Immature natural killer cell (primary cell): ENCODE measurements around the gene CASQ1. TPM values are rescaled to one million over a fixed set of nuclear protein-coding genes. Genes with fewer than 3 reads are reported as not detected.

Experiments used
- DNase-seq, 3 donors: peaks; one replicate each; pipeline ENCODE4 v3.0.0; 2022; ENCODE audit warnings: mixed read lengths in 1 of 3
- H3K27ac Mint-ChIP-seq, 6 donors: one replicate each; pipeline ENCODE4 v1.8.0; 2020; ENCODE audit warnings: mixed read lengths in 6 of 6, mild to moderate bottlenecking in 5 of 6, inconsistent platforms in 4 of 6, moderate library complexity in 3 of 6
- H3K27me3 Mint-ChIP-seq, 3 donors: one replicate each; pipeline ENCODE4 v1.8.0; 2020 to 2021; ENCODE audit warnings: low read depth in 3 of 3, mild to moderate bottlenecking in 3 of 3, mixed read lengths in 3 of 3, moderate library complexity in 3 of 3, inconsistent platforms in 1 of 3
- H3K36me3 Mint-ChIP-seq, 3 donors: one replicate each; pipeline ENCODE4 v1.8.0; 2020; ENCODE audit warnings: mixed read lengths in 3 of 3, inconsistent platforms in 2 of 3, mild to moderate bottlenecking in 2 of 3
- H3K4me1 Mint-ChIP-seq, 2 donors: one replicate each; pipeline ENCODE4 v1.8.0; 2020; ENCODE audit warnings: inconsistent platforms in 2 of 2, mild to moderate bottlenecking in 2 of 2, mixed read lengths in 2 of 2, moderate library complexity in 1 of 2
- H3K4me3 Mint-ChIP-seq, 5 donors: one replicate each; pipeline ENCODE4 v1.8.0; 2020; ENCODE audit warnings: mild to moderate bottlenecking in 5 of 5, mixed read lengths in 5 of 5, inconsistent platforms in 3 of 5, moderate library complexity in 3 of 5
- H3K9me3 Mint-ChIP-seq, 6 donors: one replicate each; pipeline ENCODE4 v1.8.0; 2020; ENCODE audit warnings: mild to moderate bottlenecking in 6 of 6, mixed read lengths in 6 of 6, inconsistent platforms in 4 of 6, moderate library complexity in 3 of 6
- polyA plus RNA-seq, 3 donors: library from polyadenylated mRNA; unstranded; fragments of 300-500 nt; fragmentation: Illumina TruSeq; gene quantifications; one replicate each; pipeline ENCODE4 v1.2.3, GENCODE V29; 2021

The CASQ1 gene
- polyA plus RNA-seq, 3 donors from 2014 or later = not detected

- H3K9me3 Mint-ChIP-seq = no peaks in the 10 kb centered on the region
- peaks cover 0 to 3% (median 0%) of the 10 kb centered on the region in 3 donors for H3K27me3 Mint-ChIP-seq
- no peak for DNase-seq
- no peak overlapping the region for H3K27ac Mint-ChIP-seq
- H3K4me3 Mint-ChIP-seq = no peak overlapping the region
- peaks cover 24 to 47% (median 27%) of the 10 kb centered on the region in 3 donors for H3K36me3 Mint-ChIP-seq
- H3K4me1 Mint-ChIP-seq = peaks cover 0 to under 1% of the 10 kb centered on the region in 2 donors
These were observed 38.1 kb downstream of the CASQ1 start for GRCh38 chr1:160228431-160228830.

GRCh38 chr1:160232911-160233310, 42.5 kb downstream of the CASQ1 start:
- Mint-ChIP-seq H3K9me3 (no peaks in the 10 kb centered on the region), H3K36me3 (peaks cover 26 to 58% (median 34%) of the 10 kb centered on the region in 3 donors), H3K4me1 (peaks cover 1 to 6% of the 10 kb centered on the region in 2 donors), H3K4me3 (no peak overlapping the region), H3K27ac (peak overlapping the region in 2 of 6 donors; percentile 65 to 77), H3K27me3 (peaks cover 0 to 3% (median 0%) of the 10 kb centered on the region in 3 donors)
- DNase-seq = no peak

DNA sequence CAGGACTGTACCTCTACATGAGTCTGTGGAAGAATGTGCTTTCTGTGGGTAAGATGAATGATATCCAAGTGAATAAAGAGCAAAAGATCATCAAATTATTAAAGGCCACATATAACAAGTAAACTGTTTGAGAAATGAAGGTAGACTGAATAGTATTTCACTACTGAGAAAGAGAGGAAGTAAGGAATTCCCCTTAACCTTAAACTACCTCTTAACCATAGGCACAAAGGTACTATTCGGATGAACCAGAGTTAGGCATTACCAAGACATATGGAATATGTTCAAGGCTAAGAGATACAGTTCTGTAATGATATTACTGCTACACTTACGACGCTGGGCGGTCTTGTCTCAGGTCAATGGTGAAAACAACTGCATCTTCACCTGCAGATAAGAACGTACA, 46.4 kb downstream of the CASQ1 start:
- DNase-seq = no peak
- Mint-ChIP-seq H3K27me3 (no peaks in the 10 kb centered on the region), H3K9me3 (no peaks in the 10 kb centered on the region), H3K4me3 (no peak overlapping the region), H3K36me3 (peaks cover 16 to 60% (median 45%) of the 10 kb centered on the region in 3 donors), H3K27ac (no peak overlapping the region), H3K4me1 (peaks cover 1 to 6% of the 10 kb centered on the region in 2 donors)

DNA sequence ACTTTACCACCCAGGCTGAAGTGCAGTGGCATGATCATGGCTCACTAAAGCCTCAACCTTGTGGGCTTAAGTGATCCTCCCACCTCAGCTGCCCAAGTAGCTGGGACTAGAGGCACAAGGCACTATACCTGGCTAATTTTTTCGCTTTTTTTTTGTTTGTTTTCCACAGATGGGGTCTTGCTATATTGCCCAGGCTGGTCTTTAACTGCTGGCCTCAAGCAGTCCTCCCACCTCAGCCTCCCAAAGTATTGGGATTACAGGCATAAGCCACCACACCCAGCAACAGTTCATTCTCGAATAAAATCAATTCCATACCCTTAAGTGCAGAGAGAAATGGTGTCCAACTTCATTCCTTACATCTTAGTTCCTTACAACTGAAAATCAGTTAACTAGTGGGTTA, 47.2 kb downstream of the CASQ1 start:
- Mint-ChIP-seq H3K4me3 (no peak overlapping the region), H3K4me1 (peaks cover 1 to 8% of the 10 kb centered on the region in 2 donors), H3K27ac (peak overlapping the region in 1 of 6 donors; percentile 28), H3K9me3 (no peaks in the 10 kb centered on the region), H3K36me3 (peaks cover 16 to 64% (median 45%) of the 10 kb centered on the region in 3 donors), H3K27me3 (no peaks in the 10 kb centered on the region)
- DNase-seq = no peak

GRCh38 chr1:160238408-160238807, 48.0 kb downstream of the CASQ1 start:
- Mint-ChIP-seq H3K9me3 (no peaks in the 10 kb centered on the region), H3K27ac (no peak overlapping the region), H3K4me1 (peaks cover under 1 to 11% of the 10 kb centered on the region in 2 donors), H3K36me3 (peaks cover 16 to 63% (median 49%) of the 10 kb centered on the region in 3 donors), H3K4me3 (no peak overlapping the region), H3K27me3 (no peaks in the 10 kb centered on the region)
- DNase-seq = no peak

DNA sequence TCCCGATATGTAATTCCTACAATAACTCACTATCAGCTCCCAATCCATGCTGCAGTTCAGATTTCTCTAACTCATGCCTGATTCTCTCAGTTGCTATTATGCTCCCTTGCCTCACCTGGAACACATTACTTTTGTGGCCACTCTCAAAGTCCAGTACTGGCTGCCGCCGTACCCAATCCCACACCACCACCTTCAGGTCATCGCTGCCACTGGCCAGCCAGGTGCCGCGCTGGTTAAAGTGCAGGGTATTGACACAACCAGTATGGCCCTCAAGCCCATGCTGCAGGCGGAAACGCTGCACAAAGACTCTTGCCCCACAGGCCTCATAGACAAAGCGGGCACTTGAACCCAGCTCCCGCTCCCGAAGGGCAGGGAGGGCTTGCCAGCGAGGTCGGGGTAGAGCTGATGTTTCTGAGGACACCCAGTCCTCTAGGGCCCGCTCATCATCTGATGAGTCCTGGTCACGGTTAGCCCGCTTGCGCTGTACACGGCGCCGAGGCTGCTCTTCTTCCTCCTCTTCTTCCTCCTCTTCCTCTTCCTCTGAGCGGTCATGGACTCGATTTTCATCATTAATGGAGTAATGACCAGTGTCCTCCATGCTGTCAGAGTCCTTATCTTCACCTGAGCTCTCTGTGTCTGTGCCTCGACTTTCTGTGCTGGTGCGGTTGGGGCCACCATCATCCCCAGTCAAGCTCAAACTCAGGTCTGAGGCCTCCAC, 49.4 kb downstream of the CASQ1 start:
- H3K27me3 Mint-ChIP-seq = no peaks in the 10 kb centered on the region
- H3K9me3 Mint-ChIP-seq = no peaks in the 10 kb centered on the region
- H3K27ac Mint-ChIP-seq = peak overlapping the region in 1 of 6 donors; percentile 67
- H3K4me3 Mint-ChIP-seq = no peak overlapping the region
- H3K36me3 Mint-ChIP-seq = peaks cover 14 to 59% (median 49%) of the 10 kb centered on the region in 3 donors
- DNase-seq = no peak
- H3K4me1 Mint-ChIP-seq = peaks cover 1 to 6% of the 10 kb centered on the region in 2 donors

DNA sequence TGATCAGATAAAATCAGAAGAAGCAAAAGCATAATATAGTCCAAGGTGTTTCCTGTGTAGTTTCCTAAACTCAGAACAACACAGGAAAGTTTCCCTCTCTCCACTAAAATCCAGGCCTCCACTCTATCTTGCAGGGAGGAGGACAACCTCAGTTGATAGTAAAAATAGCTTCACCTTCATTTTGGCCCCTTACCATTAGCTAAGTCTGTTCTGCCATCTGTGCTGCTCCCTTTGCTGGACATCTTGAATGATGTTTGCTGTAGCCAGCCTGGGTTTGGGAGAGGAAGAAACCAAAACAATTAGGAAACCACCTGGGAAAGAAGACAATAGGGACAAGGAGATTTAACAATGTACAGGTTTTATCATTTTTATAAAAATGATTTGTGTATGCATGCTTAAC, 53.4 kb downstream of the CASQ1 start:
- DNase-seq = no peak
- Mint-ChIP-seq H3K27ac (peak overlapping the region in 3 of 6 donors; percentile 18 to 58 (median 21)), H3K27me3 (no peaks in the 10 kb centered on the region), H3K4me3 (no peak overlapping the region), H3K9me3 (no peaks in the 10 kb centered on the region), H3K4me1 (peaks cover 7 to 15% of the 10 kb centered on the region in 2 donors), H3K36me3 (peaks cover 6 to 39% (median 28%) of the 10 kb centered on the region in 3 donors)

DNA sequence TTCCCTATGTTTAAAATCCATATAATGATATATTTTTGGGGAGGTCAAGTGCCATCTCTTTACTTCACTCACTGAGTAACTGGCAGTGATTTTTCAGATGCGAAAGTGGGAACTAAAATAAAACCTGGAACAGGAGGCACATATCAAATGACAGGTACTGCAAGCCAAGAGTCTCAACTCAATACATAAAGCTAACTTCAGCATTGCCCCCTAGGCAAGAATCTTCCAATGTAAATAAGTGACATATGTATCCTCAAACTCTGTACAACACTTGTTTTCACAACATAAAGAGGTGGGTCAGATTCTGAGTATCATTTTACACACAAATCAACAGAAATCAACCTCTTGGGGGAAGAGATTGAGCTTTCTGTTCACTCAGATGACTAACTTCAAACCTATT, 53.8 kb downstream of the CASQ1 start:
- no peaks in the 10 kb centered on the region for H3K27me3 Mint-ChIP-seq
- H3K9me3 Mint-ChIP-seq = no peaks in the 10 kb centered on the region
- no peak overlapping the region for H3K27ac Mint-ChIP-seq
- no peak for DNase-seq
- H3K36me3 Mint-ChIP-seq = peaks cover 6 to 34% (median 23%) of the 10 kb centered on the region in 3 donors
- peaks cover 7 to 15% of the 10 kb centered on the region in 2 donors for H3K4me1 Mint-ChIP-seq
- no peak overlapping the region for H3K4me3 Mint-ChIP-seq

DNA sequence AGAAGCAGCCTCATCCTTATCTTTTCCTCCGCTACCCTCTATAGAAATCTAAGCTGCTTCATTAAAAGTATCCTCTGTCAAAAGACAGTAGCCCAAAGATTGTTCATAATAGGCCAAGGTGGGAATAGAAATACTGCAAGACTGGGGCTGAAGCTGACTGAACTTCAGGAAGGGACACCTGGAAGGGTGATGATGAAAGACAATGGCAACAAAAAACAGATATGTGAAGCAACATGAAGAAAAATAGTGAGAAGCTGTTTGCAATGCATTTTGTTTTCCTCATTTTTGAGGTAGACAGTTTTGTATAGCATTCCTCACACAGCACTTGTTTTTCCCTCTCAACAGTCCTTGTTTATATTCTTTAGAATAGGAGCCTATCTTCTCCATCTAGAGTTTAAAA, 55.1 kb downstream of the CASQ1 start:
- no peak overlapping the region for H3K4me3 Mint-ChIP-seq
- peaks cover 1 to 22% (median 12%) of the 10 kb centered on the region in 3 donors for H3K36me3 Mint-ChIP-seq
- no peak for DNase-seq
- H3K27me3 Mint-ChIP-seq = no peaks in the 10 kb centered on the region
- peaks cover 7 to 15% of the 10 kb centered on the region in 2 donors for H3K4me1 Mint-ChIP-seq
- H3K27ac Mint-ChIP-seq = no peak overlapping the region
- no peaks in the 10 kb centered on the region for H3K9me3 Mint-ChIP-seq

GRCh38 chr1:160247053-160247452, 56.7 kb downstream of the CASQ1 start:
- no peak for DNase-seq
- Mint-ChIP-seq H3K9me3 (no peaks in the 10 kb centered on the region), H3K36me3 (peaks cover 4 to 14% (median 5%) of the 10 kb centered on the region in 3 donors), H3K4me1 (peaks cover 9 to 26% of the 10 kb centered on the region in 2 donors), H3K27ac (peak overlapping the region in 1 of 6 donors; percentile 12), H3K4me3 (no peak overlapping the region), H3K27me3 (no peaks in the 10 kb centered on the region)

DNA sequence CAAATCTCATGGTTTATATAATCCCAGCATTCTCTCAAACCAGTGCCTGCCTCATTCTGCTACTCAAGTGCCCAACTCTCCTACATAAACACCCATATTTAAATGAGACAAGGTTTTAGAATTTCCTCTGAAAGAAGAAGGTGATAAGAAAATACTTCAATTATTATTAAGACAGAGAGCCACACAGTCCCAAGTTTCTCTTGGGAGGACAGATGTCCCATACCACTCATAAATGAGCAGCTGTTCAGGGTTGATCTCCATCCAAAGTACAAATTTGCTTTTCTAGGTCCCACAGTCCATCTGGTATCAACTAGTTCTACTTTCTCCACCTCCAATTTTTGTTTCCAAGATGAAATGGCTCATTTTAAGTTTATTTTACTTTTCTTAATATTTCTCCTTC, 60.6 kb downstream of the CASQ1 start:
- Mint-ChIP-seq H3K36me3 (peaks cover 0 to 11% (median 9%) of the 10 kb centered on the region in 3 donors), H3K27me3 (no peaks in the 10 kb centered on the region), H3K4me3 (no peak overlapping the region)

More for the DNA sequence above, 60.6 kb downstream of the CASQ1 start:
- DNase-seq = no peak
- peak overlapping the region in 4 of 6 donors; percentile 1 to 46 (median 14) for H3K27ac Mint-ChIP-seq
- no peaks in the 10 kb centered on the region for H3K9me3 Mint-ChIP-seq
- peaks cover 6 to 19% of the 10 kb centered on the region in 2 donors for H3K4me1 Mint-ChIP-seq

Other genes starting within 250 kb of the CASQ1 start
- gene IGSF9, start 245.0 kb upstream of the CASQ1 start, polyA plus RNA-seq = not detected
- gene SLAMF9, start 236.3 kb upstream of the CASQ1 start, polyA plus RNA-seq = not detected
- gene PIGM, start 158.6 kb upstream of the CASQ1 start, polyA plus RNA-seq = 1 to 10 TPM; 2.1 to 3.3 (median 3.0) TPM
- not detected for gene KCNJ10, start 120.4 kb upstream of the CASQ1 start, polyA plus RNA-seq
- not detected for gene KCNJ9, start 109.0 kb upstream of the CASQ1 start, polyA plus RNA-seq
- gene IGSF8, start 92.0 kb upstream of the CASQ1 start, polyA plus RNA-seq = 10 to 100 TPM; 29.1 to 57.4 (median 40.5) TPM
- not detected for gene ATP1A2, start 74.8 kb upstream of the CASQ1 start, polyA plus RNA-seq
- not detected for gene ATP1A4, start 39.0 kb upstream of the CASQ1 start, polyA plus RNA-seq
- 10 to 100 TPM; 12.8 to 14.2 (median 13.2) TPM for gene PEA15, start 14.8 kb downstream of the CASQ1 start, polyA plus RNA-seq
- 10 to 100 TPM; 42.3 to 62.1 (median 58.1) TPM for gene DCAF8, start 72.0 kb downstream of the CASQ1 start, polyA plus RNA-seq
- gene PEX19, start 94.6 kb downstream of the CASQ1 start, polyA plus RNA-seq = 10 to 100 TPM; 62.5 to 71.9 (median 62.6) TPM
- 100 to 1,000 TPM; 114 to 175 (median 143) TPM for gene COPA, start 152.7 kb downstream of the CASQ1 start, polyA plus RNA-seq
- gene NCSTN, start 152.8 kb downstream of the CASQ1 start, polyA plus RNA-seq = 100 to 1,000 TPM in 1 of 3 donors, 10 to 100 TPM in 2; 60.0 to 159 (median 92.3) TPM
- not detected for gene NHLH1, start 176.5 kb downstream of the CASQ1 start, polyA plus RNA-seq
- not detected for gene VANGL2, start 210.0 kb downstream of the CASQ1 start, polyA plus RNA-seq